SKM-1 (cell line): Measurements from ENCODE around the gene SMARCC1.

Experiments
- DNase-seq: peaks from one replicate; lab custom pipeline; 2025; ENCODE audit not compliant: unreplicated experiment; lab: John Stamatoyannopoulos, UW

The SMARCC1 gene

DNA sequence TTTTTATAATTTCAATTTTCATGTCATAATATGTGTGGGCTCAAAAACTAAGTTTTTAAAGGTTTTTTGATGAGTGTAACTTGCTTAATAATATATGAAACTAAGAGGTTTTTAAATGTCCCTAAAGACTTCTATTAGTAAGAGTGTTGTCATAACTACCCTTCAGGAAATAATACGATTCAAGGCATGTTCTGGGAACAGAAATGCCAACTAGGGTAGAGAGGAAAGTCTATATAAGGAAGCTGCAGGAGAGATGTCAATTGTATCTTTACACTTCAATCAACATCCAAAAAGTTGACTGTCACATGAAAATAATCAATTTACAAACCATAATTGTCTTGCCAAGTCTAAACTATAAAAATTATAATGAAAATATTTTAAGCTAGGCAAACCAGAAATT is 76.3 kb downstream of the SMARCC1 start:
- DNase-seq, result no peak

DNA sequence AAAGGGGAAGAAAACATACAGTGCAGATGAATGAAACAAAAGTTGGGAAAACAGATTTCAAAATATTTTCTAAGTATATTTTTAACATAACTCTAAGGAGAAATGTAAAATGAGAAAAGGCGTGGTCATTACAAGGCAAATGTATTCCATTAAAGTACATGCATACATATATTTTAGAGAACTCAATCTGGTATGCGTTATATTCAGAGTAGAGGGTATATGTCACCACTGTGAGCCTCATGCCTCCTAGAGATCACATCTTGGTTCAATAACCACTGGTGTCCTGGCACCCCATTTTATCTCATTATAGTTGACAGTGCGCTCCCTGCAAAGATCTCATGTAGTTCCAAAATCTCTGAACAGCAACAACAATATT is 77.5 kb downstream of the SMARCC1 start:
- no peak for DNase-seq

DNA sequence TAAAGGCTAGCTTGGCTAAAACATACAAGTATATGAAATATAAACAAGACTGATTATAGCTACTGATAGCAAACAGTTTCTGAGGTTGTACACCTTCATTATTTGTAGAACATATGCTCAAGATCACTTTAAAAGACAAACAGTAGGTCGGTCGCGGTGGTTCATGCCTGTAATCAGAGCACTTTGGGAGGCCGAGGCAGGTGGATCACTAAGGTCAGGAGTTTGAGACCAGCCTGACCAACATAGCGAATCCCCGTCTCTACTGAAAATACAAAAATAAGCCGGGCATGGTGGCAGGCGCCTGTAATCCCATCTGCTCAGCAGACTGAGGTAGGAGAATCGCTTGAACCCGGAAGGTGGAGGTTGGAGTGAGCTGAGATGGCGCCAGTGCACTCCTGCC is 80.3 kb downstream of the SMARCC1 start:
- DNase-seq, result no peak

DNA sequence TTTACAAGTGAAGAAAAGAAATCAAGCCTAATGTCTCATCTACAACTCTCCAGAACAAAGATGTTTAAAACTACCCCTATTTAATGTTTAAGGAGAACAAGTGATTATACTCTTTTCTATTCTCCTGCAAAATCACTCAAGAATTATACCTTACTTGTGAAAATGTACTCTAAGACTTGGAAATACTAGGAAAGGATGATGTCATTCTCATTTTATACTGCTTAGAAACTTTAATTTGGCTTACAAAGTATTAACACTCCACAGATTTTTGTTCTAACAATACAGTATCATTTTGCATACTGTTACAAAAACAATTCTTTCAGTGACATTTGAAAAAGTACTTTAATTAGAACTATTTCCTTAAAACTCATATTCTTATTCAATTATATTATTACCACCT is 89.5 kb downstream of the SMARCC1 start:
- no peak for DNase-seq

DNA sequence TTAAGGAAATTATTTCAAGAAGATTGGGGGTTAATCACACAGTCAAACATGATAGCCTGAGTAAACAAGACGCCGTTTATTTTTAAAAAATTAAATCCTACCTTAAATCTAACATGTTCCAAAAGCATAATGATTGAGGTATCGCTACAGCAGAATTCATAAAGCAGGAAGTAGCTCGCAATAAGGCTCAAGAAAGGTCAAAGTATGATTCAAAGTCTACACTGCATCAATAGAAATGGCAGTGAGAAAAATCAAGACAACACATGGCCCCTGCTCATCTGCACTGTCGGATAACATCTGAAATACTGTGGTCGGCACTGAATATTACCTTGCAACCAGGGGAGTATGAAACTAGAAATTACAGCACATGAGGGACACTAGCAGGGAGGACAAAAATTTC is 93.2 kb downstream of the SMARCC1 start:
- DNase-seq, result no peak

DNA sequence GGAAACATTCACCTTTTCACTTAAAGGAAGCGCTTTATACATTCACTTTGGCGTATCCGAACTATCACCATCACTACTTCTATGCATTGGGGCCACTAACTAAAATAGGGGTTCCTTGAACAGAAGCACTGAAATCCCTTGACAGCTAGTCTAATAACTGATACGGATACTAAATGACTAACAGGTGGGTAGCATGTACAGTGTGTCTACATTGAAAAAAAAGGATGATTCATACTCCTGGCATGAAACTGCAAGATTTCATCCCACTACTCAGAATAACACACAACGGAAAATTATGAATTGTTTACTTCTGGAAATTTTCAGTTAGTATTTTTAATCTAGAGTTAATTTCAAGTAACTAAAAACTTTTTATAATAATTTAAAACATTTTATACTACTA is 96.7 kb downstream of the SMARCC1 start:
- DNase-seq, result no peak

DNA sequence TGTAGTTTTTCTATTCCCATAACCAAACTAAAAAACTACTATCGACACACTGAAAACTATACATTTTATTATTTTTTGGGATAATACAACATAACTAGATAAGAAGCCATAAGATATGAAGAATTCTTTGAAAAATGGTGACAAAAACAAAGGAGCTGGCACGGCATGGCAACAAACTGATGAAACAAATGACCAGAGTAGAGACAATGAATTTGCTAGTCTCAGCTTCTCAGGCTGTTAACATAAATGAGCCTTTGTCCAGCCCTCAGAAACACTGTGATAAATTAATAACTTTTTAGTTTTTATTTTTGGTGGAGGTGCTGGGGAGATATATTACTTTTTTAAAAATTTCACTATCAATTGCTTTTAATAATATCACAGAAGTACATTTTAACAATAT is 100.7 kb downstream of the SMARCC1 start:
- no peak for DNase-seq

DNA sequence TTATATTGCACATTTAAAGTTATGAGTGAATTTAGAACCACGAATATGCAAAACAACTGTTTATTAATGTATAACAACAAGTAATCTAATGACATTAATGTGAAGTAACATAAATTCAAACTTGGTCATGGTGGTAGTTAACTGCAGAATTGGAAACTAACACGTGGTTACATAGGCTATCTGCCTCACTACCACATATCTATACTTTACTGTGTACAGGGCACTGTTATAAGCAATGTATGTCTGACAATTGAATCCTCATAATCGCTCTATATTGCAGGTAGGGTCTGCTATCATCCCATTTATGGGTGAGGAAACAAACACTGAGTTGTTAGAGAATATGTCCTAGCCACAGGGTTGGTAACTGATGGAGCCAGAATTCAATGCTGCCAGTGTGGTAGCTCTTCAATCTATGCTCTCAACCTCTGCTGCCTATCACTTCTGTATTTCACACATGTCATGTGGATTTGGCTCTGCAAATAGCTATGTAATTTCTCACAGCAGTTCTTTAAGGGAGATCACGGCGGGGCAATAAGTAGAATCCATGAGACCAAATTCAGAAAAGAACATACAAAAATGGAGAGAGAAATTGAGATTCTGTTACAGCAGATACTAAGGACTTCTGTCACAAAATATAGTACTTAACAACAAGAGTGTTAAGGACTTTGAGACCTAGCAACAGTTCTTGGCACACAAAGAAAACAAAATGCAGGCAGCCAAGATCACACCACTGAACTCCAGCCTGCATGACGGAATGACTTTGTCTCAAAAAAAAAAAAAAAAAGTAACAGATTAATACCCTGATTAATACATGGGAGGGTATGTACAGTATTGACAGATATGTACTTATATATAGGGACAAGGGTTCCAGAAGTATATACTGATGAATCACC is 103.0 kb downstream of the SMARCC1 start:
- no peak for DNase-seq

DNA sequence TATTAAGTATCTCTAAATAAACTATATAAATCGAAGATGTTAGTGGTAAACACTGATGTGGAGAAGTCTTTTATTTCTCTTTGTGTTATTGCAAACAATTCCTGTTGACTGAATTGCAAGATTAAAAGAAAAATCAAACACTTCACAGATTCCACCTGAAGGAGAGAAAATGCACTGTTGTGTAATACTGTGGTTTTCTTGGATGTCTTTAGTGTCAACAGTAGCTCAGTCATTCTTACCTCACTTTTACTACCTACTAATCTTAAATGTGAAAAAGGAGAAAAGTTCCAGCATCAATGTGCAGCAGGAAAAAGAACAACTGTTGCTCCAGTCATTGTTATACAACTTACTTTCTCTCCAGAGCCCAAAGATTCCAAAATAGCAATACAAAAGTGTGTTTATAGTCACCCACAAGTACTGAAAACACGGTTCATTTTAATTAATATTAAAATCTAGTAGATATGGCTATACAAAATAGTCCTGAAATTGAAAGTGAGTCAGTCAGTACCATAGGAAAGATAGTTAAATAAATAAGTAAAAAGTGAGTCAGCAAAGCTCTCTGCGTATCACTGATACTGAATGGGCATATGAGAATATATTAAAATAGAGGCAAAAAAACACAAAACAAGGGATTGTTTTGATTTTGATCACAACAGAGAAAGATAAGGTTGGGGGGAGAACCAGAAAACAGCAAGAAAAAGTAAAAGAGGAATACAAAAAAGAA is 112.5 kb downstream of the SMARCC1 start:
- DNase-seq, result no peak

DNA sequence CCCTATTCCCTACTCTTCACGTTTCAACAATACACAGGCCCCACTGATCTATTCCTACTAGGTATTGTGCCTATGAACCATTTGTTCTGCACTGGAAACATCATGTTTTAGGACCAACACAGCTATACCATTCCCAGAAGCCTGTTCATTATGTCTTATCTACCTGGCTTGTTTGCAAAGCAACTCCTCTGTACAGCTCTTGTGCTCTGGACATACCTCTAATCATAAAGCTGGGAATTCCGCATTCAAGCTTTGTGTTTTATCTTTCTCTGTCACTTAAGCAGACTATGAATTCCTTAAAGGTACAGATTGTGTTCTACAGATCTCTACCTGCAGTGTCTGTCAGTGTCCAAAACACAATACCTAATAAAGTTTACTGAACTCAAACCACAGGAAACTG is 115.6 kb downstream of the SMARCC1 start:
- no peak for DNase-seq

DNA sequence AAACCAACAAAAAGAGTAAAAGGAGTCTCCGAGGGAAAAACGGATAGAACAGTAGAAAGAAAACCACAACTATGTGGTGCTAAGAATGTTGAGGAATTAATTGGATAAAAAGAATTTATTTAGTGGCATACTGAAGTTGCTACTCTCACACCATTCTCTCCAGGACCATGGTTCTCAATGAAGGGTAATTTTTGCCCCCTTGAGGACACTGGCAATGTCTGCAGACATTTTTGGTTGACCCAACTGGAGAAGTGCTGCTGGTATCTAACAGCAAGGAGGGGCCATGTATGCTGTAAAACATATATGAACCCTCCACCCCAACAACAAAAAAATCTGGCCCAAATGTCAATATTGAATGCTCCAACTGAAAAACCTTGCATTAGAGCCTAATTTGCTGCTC is 117.2 kb downstream of the SMARCC1 start:
- DNase-seq, result no peak

DNA sequence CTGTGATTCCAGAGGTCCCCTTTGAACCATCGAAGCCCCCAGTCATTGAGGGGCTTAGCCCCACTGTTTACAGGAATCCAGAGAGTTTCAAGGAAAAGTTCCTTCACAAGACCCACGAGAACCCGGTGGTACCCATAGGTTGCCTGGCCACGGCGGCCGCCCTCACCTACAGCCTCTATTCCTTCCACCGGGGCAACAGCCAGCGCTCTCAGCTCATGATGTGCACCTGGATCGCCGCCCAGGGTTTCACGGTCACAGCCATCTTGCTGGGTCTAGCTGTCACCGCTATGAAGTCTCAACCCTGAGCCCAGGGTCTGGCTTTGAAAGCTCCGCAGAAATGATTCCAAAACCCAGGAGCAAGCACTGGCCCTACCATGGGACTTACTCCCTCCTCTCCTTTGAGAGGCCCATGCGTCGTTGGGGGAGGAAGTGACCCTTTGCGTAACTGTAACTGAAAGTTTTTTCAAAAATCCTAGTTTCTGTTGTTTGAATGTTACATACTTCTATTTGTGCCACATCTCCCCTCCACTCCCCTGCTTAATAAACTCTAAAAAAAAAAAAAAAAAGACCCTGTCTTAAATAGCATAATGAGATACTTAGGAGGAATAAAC is 118.0 kb downstream of the SMARCC1 start:
- DNase-seq, result no peak

DNA sequence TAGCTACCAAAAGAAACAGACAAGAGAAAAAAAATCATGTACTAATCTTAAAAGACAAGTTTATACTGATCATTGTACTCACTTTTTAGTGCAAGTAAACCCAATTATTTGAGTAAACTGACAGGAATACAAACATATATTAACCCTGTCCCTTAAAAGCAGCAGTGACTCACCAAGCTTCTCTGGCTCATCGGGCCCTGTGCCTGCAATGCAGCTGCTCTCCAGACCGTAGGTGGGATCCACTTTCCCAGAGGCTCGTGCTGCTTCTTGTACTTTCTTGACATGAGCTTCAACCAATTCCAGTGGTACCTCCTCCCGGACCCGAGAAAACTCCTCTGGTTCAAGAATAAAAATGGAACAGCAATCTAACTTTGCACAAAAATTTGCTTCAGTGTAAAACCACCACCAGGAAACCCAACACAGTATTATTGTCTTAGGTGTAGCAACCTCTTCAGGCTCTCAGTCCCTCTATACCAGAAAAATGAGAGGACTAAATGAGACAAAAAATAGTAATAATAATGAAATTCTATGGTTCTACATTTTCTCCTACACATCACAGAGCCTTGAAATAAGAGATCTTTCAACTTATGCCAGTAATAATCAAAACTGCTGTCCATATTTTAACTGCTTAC is 120.5 kb downstream of the SMARCC1 start:
- no peak for DNase-seq

DNA sequence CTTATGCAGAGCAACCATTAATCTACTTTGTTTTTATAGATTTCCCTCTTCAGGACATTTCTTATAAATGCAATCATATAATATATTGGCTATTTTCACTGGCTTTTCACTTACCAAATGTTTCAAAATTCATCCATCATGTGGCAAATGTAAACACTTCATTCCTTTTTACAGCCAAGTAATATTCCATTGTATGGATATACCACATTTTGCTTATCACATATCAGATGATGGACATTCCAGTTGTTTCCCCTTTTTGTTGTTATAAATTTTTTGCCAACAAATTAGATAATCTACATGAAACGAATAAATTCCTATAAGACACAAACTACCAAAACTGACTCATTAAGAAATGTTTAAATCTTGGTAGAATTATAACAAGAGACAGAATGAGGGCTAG is 123.2 kb downstream of the SMARCC1 start:
- DNase-seq, result no peak

DNA sequence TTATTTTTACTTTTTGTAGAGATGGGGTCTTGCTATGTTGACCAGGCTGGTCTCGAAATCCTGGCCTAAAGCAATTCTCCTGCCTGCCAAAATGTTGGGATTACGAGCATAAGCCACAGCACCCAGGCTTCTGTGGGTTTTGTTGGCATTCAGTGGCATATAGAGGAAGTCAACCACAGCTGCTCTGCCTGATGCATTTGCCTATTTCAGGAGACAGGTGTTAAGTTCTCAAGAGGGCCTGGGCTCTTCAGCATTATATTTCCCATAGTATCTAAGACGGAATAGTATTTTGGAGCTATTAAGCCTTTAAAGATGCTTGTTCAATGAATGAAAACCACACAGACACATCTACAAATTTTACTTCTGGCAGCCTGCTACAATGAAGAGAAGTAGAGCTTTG is 129.6 kb downstream of the SMARCC1 start:
- no peak for DNase-seq

DNA sequence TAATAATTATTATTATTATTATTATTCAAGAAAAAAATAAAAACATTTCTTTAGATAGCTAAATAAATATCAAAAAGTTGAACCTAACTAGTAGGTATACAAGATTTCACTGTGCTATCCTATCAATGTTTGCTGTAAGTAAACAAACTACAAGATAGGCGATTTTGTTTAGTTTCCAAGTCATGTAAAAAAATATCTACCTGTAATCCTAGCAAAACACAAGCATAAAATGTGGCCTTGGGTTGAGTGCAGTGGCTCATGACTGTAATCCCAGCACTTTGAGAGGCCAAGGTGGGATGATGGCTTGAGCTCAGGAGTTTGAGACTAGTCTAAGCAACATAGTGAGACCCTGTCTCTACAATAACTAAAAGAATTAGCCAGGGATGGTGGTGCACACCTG is 131.4 kb downstream of the SMARCC1 start:
- no peak for DNase-seq

DNA sequence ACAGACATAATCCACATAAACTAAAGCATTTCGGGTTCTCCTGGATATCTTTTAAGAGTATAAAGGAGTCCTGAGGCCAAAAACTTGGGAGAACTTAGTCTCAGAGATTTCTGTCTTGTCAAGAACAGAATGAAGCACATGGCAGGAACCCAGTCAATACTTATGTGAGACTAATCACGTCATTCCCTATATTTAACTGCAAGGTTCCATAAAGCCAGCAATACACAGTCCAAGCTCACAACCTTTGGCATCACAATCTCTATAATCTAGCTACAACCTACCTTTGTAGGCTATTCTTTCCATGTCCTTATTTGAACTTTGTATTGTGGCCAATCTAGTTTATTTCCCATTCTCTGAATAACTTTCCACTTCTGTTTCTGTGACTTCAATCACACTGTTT is 134.1 kb downstream of the SMARCC1 start:
- DNase-seq, result no peak

DNA sequence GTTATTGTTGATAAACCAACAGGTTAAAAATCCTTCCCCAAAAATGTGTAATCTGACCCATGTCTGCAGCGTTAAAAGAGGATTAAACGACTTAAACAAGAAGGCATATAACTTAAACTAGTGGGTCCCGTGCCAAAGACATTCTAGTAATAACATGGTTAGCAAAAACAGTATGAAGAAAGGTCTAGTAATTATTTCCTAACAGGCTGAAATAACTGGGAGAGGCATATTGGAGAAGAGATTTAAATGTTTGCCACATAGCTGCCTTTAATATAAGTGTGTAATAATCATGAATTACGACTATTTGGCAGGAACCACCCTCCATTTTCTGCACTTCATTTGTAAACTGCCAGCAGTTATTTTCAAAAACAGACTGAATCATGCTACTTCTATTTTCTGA is 135.3 kb downstream of the SMARCC1 start:
- DNase-seq, result no peak

DNA sequence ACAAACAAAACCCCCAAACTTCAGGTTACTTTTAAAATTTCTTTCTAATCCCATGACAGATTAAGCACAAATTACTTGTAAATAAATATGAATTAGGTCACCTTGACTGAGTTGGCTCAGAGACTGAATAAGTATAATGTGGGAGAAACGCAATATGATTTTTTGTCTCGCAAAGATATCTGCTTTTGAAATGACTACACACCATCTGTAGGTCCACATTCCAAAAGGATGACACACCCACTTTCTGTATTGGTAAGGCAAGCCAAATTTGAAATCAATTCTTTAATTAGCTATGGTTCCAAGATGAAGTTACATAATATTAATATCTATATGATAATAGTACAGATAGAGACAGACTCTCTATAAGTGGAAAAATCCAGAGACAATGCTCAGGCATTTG is 136.1 kb downstream of the SMARCC1 start:
- no peak for DNase-seq

DNA sequence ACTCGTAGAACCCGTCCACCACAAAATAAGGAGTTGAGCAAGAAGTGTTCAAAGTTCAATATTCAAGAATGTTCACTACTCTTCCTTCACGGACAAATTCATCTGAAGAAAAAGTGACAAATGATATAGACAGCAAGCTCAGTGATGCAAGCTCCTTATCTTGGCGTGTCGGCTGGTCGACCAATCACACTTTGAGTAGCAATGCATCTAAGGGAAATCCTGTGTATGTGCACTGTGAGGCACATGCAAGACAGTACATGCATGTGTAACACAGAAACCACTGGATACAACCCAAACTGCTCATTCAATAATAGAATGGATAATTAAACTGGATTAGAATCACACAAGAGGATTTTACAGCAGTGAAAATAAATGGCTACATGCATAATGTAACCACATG is 138.6 kb downstream of the SMARCC1 start:
- no peak for DNase-seq

DNA sequence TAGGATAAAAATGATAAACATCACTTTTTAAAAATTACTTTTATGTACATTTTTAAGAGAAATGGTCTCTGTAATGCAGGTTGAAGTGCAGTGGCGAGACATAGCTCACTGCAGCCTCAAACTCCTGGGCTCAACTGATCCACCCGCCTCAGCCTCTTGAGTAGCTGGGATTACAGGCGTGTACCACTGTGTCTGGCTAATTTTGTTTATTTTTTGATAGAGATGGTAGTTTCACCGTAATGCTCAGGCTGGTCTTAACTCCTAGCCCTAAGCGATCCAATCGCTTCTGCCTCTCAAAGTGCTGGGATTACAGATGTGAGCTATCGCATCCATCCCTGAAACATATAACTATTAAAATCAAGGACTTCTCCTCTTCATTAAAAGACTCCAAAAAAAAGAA is 140.0 kb downstream of the SMARCC1 start:
- DNase-seq, result no peak

DNA sequence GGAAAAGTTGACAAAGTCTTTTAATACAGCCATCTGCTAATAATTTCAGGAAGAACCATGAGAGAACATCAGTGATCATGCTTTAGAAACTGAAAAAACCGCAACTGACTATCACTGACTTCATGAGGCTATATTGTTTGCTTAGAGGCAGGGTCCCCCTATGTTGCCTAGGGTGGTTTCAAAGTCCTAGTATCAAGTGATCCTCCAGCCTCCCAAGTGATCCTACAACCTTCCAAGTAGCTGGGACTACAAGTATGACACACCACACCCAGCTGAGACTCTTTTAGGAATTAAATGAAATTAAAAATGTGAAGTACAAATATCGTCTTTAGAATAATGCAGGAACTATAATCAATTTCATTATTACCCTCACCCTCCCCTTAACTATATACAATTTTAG is 144.8 kb downstream of the SMARCC1 start:
- DNase-seq, result no peak
